HG03460 (cell line): ENCODE data around the gene VWC2L.

Source experiments
- ATAC-seq: cut with Tn5 transposase; IDR thresholded peaks from one replicate; pipeline ENCODE4 v1.9.1; 2021; ENCODE audit not compliant: unreplicated experiment

The VWC2L gene

GRCh38 chr2:214533541-214533940, 122.7 kb downstream of the VWC2L start:
- no peak for ATAC-seq

GRCh38 chr2:214536625-214537024, 125.8 kb downstream of the VWC2L start:
- no peak for ATAC-seq

- ATAC-seq, result no peak
Observed at GRCh38 chr2:214537929-214538328, 127.1 kb downstream of the VWC2L start.

GRCh38 chr2:214542295-214542694, 131.4 kb downstream of the VWC2L start:
- ATAC-seq, result no peak

GRCh38 chr2:214542866-214543265, 132.0 kb downstream of the VWC2L start:
- no peak for ATAC-seq

- no peak for ATAC-seq
Observed at GRCh38 chr2:214543386-214543955, 132.6 kb downstream of the VWC2L start.

GRCh38 chr2:214545898-214546542, 135.2 kb downstream of the VWC2L start:
- ATAC-seq, result no peak

- ATAC-seq, result no peak
Observed at GRCh38 chr2:214547931-214548330, 137.1 kb downstream of the VWC2L start.

- ATAC-seq, result no peak
Observed at GRCh38 chr2:214549946-214550345, 139.1 kb downstream of the VWC2L start.

- no peak for ATAC-seq
Observed at GRCh38 chr2:214550786-214551185, 139.9 kb downstream of the VWC2L start.

GRCh38 chr2:214557884-214558283, 147.0 kb downstream of the VWC2L start:
- ATAC-seq, result no peak

- no peak for ATAC-seq
Observed at GRCh38 chr2:214558341-214558740, 147.5 kb downstream of the VWC2L start.

GRCh38 chr2:214560176-214560575, 149.3 kb downstream of the VWC2L start:
- no peak for ATAC-seq

- no peak for ATAC-seq
Observed at GRCh38 chr2:214560618-214561190, 149.8 kb downstream of the VWC2L start.

GRCh38 chr2:214565246-214565645, 154.4 kb downstream of the VWC2L start:
- ATAC-seq, result no peak

- ATAC-seq, result no peak
Observed at GRCh38 chr2:214566457-214566856, 155.6 kb downstream of the VWC2L start.

- no peak for ATAC-seq
Observed at GRCh38 chr2:214569419-214570035, 158.7 kb downstream of the VWC2L start.

- no peak for ATAC-seq
Observed at GRCh38 chr2:214574084-214574781, 163.4 kb downstream of the VWC2L start.

- no peak for ATAC-seq
Observed at GRCh38 chr2:214575030-214575429, 164.2 kb downstream of the VWC2L start.

- ATAC-seq, result no peak
Observed at GRCh38 chr2:214575465-214575864, 164.6 kb downstream of the VWC2L start.

GRCh38 chr2:214577769-214578168, 166.9 kb downstream of the VWC2L start:
- no peak for ATAC-seq

GRCh38 chr2:214578442-214578841, 167.6 kb downstream of the VWC2L start:
- ATAC-seq, result no peak
